GM13977 (cell line): ENCODE results near the gene WBP2NL.
A peak's percentile ranks its signal among the peaks of the same experiment; 100 is the strongest.

Experiments used
- DNase-seq: peaks from one replicate; pipeline ENCODE4 v3.0.0; 2012; ENCODE audit warnings: low spot score
- in situ Hi-C: fragments of 300-500 bp; cut with MboI; formaldehyde crosslinking; loops from one replicate; pipeline ENCODE4 v1.12.0; 2022; ENCODE audit warnings: low sequenced_read_pairs, low pct_unique_long_range_greater_than_20kb, mixed read lengths, inconsistent platforms; ENCODE audit not compliant: unreplicated experiment
- TF ChIP-seq, protein P1 (sequence below): IDR thresholded peaks from 2 replicates; pipeline ENCODE4 v1.5.1; 2012; ENCODE audit warnings: mild to moderate bottlenecking, control low read depth; ENCODE audit not compliant: insufficient read depth; ENCODE audit errors: extremely low read depth, missing control alignments

WBP2NL gene

DNA sequence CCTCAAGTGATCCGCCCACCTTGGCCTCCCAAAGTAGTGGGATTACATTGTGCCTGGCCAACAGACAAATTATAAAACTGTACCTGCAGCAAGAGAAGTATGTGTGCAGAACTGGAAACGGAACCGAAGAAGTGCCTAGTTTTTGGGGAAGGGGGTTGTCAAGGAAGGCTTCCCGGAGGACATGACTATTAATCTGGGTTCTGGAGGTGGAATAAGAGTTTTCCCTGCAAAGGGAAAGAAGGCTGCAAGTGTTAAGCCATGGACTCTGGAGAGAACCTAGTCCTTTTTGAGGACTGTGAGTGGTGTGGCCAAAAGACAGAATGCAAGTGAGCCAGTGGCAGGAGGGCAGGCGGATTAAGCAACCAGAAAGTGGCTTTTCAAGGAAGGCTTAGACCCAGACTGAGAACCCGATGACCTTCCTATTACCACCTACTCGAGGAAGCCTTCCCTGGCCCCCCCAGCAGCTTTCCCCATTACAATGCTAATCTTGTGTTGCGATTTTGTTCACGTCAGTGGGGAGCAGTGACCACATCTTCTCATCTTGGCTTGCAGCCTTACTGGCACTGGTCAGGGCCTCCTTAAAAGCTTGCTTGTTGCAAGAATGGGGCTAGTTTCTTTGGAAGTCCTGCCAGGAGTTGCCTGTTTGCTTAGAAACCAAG, 35.0 kb upstream of the WBP2NL start:
- no peak for DNase-seq
- in situ Hi-C loops: loop anchor here (25.0 kb wide), 1 partner anchor 474 kb away; the partner anchor contains the start of gene NFAM1
- TF ChIP-seq, protein P1, sequence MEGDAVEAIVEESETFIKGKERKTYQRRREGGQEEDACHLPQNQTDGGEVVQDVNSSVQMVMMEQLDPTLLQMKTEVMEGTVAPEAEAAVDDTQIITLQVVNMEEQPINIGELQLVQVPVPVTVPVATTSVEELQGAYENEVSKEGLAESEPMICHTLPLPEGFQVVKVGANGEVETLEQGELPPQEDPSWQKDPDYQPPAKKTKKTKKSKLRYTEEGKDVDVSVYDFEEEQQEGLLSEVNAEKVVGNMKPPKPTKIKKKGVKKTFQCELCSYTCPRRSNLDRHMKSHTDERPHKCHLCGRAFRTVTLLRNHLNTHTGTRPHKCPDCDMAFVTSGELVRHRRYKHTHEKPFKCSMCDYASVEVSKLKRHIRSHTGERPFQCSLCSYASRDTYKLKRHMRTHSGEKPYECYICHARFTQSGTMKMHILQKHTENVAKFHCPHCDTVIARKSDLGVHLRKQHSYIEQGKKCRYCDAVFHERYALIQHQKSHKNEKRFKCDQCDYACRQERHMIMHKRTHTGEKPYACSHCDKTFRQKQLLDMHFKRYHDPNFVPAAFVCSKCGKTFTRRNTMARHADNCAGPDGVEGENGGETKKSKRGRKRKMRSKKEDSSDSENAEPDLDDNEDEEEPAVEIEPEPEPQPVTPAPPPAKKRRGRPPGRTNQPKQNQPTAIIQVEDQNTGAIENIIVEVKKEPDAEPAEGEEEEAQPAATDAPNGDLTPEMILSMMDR: no peak

GRCh38 chr22:41964112-41964491, 34.5 kb upstream of the WBP2NL start:
- DNase-seq: no peak
- TF ChIP-seq, protein P1: no peak
- in situ Hi-C loops: loop anchor here (25.0 kb wide), 1 partner anchor 473 kb away; the partner anchor contains the start of gene NFAM1

DNA sequence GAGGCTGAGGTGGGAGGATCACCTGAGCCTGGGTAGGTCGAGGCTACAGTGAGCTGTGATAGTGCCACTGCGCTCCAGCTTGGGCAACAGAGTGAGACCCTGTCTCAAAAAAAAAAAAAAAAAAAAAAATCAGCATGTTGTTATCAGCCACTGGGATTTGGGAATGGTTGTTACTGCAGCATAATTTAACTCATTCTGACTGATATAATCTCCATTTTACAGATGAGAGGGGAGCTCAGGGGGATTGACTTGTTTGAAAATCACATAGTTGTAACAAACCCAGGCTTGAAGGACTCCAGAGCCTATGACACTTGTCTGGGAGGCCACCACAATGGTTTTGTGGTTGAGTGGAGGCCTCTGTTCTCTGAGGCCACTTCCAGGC, 32.4 kb upstream of the WBP2NL start:
- in situ Hi-C loops: loop anchor here (25.0 kb wide), 1 partner anchor 471 kb away; the partner anchor contains the start of gene NFAM1
- no peak for DNase-seq
- TF ChIP-seq, protein P1: no peak

- TF ChIP-seq, protein P1: peak; percentile 63
- in situ Hi-C loops: loop anchor here (25.0 kb wide), 1 partner anchor 471 kb away; the partner anchor contains the start of gene NFAM1
- peak; percentile 74 for DNase-seq
Measured at GRCh38 chr22:41966607-41967240, 31.9 kb upstream of the WBP2NL start.

DNA sequence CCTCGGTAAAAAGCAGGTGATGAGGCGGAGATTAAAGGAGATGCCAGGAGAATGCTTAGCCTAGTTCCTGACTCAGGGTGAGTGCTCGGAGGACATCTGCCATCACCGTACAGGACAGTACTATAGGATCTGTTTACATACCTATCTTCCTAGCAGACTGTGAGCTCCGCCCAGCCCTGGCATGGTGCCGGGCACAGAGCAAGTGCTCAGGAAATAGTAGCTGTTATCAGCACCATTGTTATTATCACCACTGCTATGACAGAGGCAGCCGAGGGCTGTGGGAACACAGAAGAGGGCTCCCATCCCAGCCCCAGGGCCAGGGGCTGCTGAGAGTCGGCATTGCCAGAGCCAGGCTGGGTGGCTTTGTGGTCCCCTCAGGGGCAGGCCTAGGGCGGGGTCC, 30.0 kb upstream of the WBP2NL start:
- DNase-seq: no peak
- TF ChIP-seq, protein P1: no peak
- in situ Hi-C loops: loop anchor here (25.0 kb wide), 1 partner anchor 469 kb away; the partner anchor contains the start of gene NFAM1

DNA sequence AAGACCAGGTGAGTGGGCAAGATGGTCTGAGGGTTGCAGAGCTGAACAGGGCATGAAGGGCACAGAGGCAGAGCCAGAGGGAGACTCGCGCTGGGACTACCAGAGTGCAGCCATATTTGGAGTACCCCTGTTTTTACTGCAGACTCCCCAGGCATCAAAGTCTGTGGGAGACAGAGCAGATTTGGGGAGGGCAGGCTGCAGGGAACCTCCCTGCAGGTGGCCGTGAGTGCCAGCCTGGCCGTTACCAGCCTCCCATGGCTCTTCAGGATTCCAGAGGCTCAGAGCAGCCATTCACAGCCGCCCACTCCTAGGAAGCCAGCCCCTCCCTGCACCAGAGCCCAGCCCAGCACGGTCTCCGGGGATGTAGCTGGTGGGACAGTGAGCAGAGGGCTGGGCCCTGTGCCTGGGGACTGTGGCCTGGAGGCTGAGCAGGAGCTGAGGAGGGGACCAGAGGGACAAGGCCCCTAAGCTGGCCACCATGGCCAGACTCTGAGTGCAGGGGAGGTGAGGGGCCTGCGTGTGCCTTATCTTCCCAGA, 29.4 kb upstream of the WBP2NL start, which contains the start of gene SEPTIN3:
Gene SEPTIN3, plus strand, starts transcription at position 334 of the 537 bp plus-strand sequence. CDS start 2,050 bp downstream, outside the sequence.
- in situ Hi-C loops: loop anchor here (25.0 kb wide), 1 partner anchor 468 kb away; the partner anchor contains the start of gene NFAM1

More for the DNA sequence above, 29.4 kb upstream of the WBP2NL start, which contains the start of gene SEPTIN3:
- TF ChIP-seq, protein P1: no peak
- DNase-seq: no peak
